HG02759 (cell line): Measurements from ENCODE around the gene DUS2.
"Not testable (repeated sequence)": the region's sequence is repeated elsewhere in the genome, so short reads cannot be mapped to it uniquely, and the experiment has no call there.

Experiments
- ATAC-seq: cut with Tn5 transposase; IDR thresholded peaks from one replicate; pipeline ENCODE4 v1.9.1; 2021; ENCODE audit warnings: mild to moderate bottlenecking, moderate library complexity; ENCODE audit not compliant: unreplicated experiment

The DUS2 gene

DNA sequence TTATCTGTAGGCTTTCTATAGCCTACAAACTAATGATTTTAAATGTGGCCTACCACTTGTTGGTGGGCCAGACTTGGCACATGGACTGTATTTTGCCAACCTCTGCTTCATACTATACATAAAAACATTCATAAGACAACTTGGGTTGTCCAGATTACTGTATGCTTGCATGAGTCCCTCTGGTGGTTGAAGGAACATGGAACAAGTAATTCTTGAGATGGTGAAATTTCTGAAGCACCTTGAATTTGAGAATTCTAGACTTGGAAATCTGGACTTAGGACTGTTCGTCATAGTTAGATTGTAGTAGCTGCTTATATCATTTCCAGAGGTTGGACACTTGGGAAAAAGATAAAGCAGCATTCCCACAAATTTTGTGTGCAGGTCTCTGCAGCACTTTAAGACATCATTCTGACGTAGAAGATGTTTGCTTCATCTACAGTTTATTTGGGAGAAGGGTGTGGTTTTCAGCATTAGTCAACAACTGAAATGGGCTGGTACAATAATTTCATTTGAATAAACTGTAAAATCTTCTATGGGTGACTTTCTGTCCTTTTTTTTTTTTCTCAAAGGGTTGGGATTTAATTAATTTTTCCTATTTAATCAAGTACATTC, 93.3 kb downstream of the DUS2 start:
- no peak for ATAC-seq

DNA sequence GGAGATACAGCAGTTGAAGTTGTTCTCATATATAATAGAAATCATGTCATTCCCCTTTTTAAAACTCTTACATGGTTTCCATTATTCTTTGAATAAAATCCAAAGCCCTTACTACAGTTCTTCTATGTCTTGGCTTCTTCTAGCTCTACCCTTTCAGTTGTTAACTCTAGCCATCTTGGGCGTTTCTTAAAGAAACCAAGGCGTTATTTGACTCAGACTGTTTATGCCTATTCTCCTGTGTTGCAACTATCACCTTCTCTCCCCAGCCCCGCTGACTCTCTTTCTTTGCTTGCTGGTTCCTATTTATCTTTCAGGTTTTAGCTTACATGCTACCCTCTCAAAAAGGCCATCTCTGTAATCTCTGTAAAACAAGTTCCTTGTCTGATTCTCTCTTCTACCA, 94.8 kb downstream of the DUS2 start:
- ATAC-seq = no peak

DNA sequence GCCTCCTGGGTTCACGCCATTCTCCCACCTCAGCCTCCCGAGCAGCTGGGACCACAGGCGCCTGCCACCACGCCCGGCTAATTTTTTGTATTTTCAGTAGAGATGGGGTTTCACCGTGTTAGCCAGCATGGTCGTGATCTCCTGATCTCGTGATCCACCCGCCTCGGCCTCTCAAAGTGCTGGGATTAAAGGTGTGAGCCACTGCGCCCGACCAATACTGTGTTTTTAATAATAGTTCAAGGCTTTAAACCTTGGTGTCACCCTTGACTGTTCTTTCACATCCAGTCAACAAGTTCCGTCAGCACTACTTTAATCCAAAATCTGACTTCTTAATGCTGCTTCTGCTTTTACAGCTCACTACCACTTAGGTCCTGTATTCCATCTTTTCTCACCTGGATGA, 95.9 kb downstream of the DUS2 start:
- not testable (repeated sequence) for ATAC-seq

DNA sequence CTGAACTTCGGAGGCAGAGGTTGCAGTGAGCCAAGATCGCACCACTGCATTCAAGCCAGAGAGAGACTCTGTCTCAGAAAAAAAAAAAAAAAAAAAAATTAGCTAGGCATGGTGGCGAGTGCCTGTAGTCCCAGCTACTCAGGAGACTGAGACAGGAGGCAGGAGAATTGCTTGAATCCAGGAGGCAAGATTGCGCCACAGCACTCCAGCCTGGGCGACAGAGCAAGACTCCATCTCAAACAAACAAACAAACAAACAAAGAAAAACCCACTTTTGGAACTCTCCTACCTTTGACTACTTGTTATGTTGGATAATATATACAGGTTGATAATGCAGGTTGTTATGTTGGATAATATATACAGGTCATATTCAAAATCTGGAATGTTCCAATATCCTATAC, 97.4 kb downstream of the DUS2 start:
- not testable (repeated sequence) for ATAC-seq

DNA sequence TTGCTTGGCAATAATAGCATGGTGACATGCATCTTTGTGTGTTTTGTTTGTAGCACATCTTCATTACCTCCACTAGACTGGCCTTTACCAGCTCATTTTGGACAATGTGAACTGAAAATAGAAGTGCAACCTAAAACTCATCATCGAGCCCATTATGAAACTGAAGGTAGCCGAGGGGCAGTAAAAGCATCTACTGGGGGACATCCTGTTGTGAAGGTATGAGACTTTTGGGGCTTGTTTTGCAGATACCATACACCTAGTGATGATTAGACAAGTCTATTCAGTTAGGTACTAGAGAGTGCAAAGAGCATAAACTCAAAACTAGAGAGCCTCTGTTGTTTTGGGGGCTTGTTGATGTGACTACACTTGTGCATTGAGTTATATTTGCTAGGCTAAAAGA, 103.3 kb downstream of the DUS2 start:
- no peak for ATAC-seq

DNA sequence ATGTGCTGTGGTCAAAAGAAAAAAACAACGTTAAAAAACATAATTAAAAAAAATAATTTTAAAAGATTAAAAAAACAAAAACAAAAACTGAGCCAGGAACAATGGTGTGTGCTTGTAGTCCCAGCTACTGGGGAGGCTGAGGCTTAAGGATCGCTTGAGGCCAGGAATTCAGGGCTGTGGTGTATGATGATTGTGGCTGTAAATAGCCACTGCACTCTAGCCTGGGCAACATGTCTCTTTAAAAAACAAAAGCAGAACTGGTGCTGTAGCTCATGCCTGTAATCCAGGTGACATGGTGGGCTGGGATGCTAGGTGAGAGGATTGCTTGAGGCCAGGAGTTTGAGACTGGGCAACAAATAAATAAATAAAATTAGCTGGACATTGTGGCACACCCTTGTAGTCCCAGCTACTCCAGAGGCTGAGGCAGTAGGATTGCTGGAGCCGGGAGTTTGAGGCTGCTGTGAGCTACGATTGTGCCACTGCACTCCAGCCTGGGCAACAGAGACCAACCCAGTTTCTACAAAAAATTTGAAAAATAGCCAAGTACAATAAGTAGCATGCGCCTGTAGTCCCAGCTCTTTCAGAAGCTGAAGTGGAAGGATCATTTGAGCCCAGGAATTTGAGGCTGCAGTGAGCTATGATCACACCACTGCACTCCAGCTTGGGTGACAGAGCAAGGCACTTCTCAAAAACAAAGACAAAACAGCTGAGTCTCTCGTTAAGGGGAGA, 105.7 kb downstream of the DUS2 start:
- ATAC-seq = no peak
